A549 (cell line): Measurements from ENCODE around the gene SHANK1.
"Not testable (repeated sequence)": the region's sequence is repeated elsewhere in the genome, so short reads cannot be mapped to it uniquely, and the experiment has no call there.

Source experiments
- EP300 ChIP-seq, 2 experiments: fragments of >200 bp; sonication (Bioruptor Twin); formaldehyde crosslinking; IDR thresholded peaks; 2 replicates in 1 of 2; 3 replicates in 1 of 2; pipeline ENCODE4 v1.6.1; 2016 to 2017
- FOSL2 ChIP-seq, 2 experiments: fragments of 450-650 bp in 1 of 2; fragments of >200 bp in 1 of 2; sonication (Bioruptor Twin) in 1 of 2; formaldehyde crosslinking; IDR thresholded peaks; 2 replicates each; pipeline versions ENCODE4 v1.5.0 to v1.6.1; 2016 to 2020; ENCODE audit warnings: mild to moderate bottlenecking in 1 of 2, moderate library complexity in 1 of 2
- POLR2A ChIP-seq: IDR thresholded peaks from 2 replicates; pipeline ENCODE4 v1.6.1; 2012; ENCODE audit warnings: mild to moderate bottlenecking, low read length
- TF ChIP-seq, protein P1 (sequence below): fragments of >200 bp; sonication (Bioruptor Twin); formaldehyde crosslinking; IDR thresholded peaks from 3 replicates; pipeline ENCODE4 v1.5.1; 2016

- TF ChIP-seq FOSL2 (IDR thresholded peaks at IDR 0.05); FOSL2 (CRISPR knock-in tag; IDR thresholded peaks at IDR 0.05); POLR2A; EP300 (IDR thresholded peaks at IDR 0.05): not testable (repeated sequence)
- TF ChIP-seq, protein P1, sequence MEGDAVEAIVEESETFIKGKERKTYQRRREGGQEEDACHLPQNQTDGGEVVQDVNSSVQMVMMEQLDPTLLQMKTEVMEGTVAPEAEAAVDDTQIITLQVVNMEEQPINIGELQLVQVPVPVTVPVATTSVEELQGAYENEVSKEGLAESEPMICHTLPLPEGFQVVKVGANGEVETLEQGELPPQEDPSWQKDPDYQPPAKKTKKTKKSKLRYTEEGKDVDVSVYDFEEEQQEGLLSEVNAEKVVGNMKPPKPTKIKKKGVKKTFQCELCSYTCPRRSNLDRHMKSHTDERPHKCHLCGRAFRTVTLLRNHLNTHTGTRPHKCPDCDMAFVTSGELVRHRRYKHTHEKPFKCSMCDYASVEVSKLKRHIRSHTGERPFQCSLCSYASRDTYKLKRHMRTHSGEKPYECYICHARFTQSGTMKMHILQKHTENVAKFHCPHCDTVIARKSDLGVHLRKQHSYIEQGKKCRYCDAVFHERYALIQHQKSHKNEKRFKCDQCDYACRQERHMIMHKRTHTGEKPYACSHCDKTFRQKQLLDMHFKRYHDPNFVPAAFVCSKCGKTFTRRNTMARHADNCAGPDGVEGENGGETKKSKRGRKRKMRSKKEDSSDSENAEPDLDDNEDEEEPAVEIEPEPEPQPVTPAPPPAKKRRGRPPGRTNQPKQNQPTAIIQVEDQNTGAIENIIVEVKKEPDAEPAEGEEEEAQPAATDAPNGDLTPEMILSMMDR: not testable (repeated sequence)
These were observed 39.5 kb upstream of the SHANK1 start for GRCh38 chr19:50759076-50759475.
